Astrocyte (in vitro differentiated cells and primary cell): Measurements from ENCODE around the gene SEMA6A. TPM values are rescaled to one million over a fixed set of nuclear protein-coding genes. Genes with fewer than 3 reads are reported as not detected.
"Not testable (repeated sequence)": the region's sequence is repeated elsewhere in the genome, so short reads cannot be mapped to it uniquely, and the experiment has no call there.

Experiments
- DNase-seq: peaks from one replicate; pipeline ENCODE4 v3.0.0-alpha.2; 2010; ENCODE audit warnings: low read depth
- FAIRE-seq: peaks from 2 replicates; lab custom pipeline; 2011; peaks lifted over from hg19 to GRCh38; lab: Jason Lieb, UNC
- H2AFZ ChIP-seq: 2 replicates; pipeline ENCODE4 v1.6.0; 2012; ENCODE audit warnings: low read depth, low read length, inconsistent platforms
- H3K27ac ChIP-seq: 2 replicates; pipeline ENCODE4 v1.5.1; 2011; ENCODE audit warnings: low read depth, low read length, inconsistent platforms
- H3K27me3 ChIP-seq: 2 replicates; pipeline ENCODE4 v1.6.0; 2011; ENCODE audit warnings: low read length, inconsistent platforms; ENCODE audit not compliant: insufficient read depth
- H3K36me3 ChIP-seq: 2 replicates; pipeline ENCODE4 v1.5.1; 2011; ENCODE audit warnings: low read length, inconsistent platforms; ENCODE audit not compliant: insufficient read depth
- H3K4me1 ChIP-seq: 2 replicates; pipeline ENCODE4 v1.5.1; 2011; ENCODE audit warnings: low read length, inconsistent platforms; ENCODE audit not compliant: insufficient read depth
- H3K4me2 ChIP-seq: 2 replicates; pipeline ENCODE4 v1.6.0; 2012; ENCODE audit warnings: low read length, inconsistent platforms
- H3K4me3 ChIP-seq: 2 replicates; pipeline ENCODE4 v1.5.1; 2011; ENCODE audit warnings: low read depth, mild to moderate bottlenecking, low read length, inconsistent platforms; ENCODE audit not compliant: insufficient read depth
- H3K79me2 ChIP-seq: 2 replicates; pipeline ENCODE4 v1.6.0; 2012; ENCODE audit warnings: mild to moderate bottlenecking, low read length, inconsistent platforms; ENCODE audit not compliant: insufficient read depth
- H3K9ac ChIP-seq: 2 replicates; pipeline ENCODE4 v1.6.0; 2012; ENCODE audit warnings: mild to moderate bottlenecking, low read length, inconsistent platforms
- H3K9me3 ChIP-seq: 2 replicates; pipeline ENCODE4 v1.5.1; 2012; ENCODE audit warnings: low read depth, mild to moderate bottlenecking, low read length, inconsistent platforms; ENCODE audit not compliant: insufficient read depth
- H4K20me1 ChIP-seq: 2 replicates; pipeline ENCODE4 v1.6.0; 2012; ENCODE audit warnings: low read length, inconsistent platforms; ENCODE audit not compliant: insufficient read depth
- H3K27ac Mint-ChIP-seq: one replicate; pipeline ENCODE4 v1.8.0; 2021; ENCODE audit warnings: mild to moderate bottlenecking, mixed read lengths; ENCODE audit not compliant: unreplicated experiment
- H3K27me3 Mint-ChIP-seq: one replicate; pipeline ENCODE4 v1.8.0; 2021; ENCODE audit warnings: low read depth, mixed read lengths; ENCODE audit not compliant: unreplicated experiment
- H3K36me3 Mint-ChIP-seq: one replicate; pipeline ENCODE4 v1.8.0; 2021; ENCODE audit warnings: low read depth, mixed read lengths; ENCODE audit not compliant: unreplicated experiment
- H3K4me1 Mint-ChIP-seq: one replicate; pipeline ENCODE4 v1.8.0; 2021; ENCODE audit warnings: low read depth, mixed read lengths; ENCODE audit not compliant: unreplicated experiment
- H3K4me3 Mint-ChIP-seq: one replicate; pipeline ENCODE4 v1.8.0; 2021; ENCODE audit warnings: mild to moderate bottlenecking, moderate library complexity, mixed read lengths; ENCODE audit not compliant: unreplicated experiment
- H3K9me3 Mint-ChIP-seq: one replicate; pipeline ENCODE4 v1.8.0; 2021; ENCODE audit warnings: mild to moderate bottlenecking, mixed read lengths; ENCODE audit not compliant: unreplicated experiment
- EZH2 ChIP-seq: IDR thresholded peaks from 2 replicates; pipeline ENCODE4 v1.6.1; 2012; ENCODE audit warnings: mild to moderate bottlenecking, low read length, inconsistent platforms; ENCODE audit not compliant: insufficient read depth
- total RNA-seq: library from RNA; stranded (reverse); gene quantifications from 2 replicates; pipeline ENCODE4 v1.2.1, GENCODE V29; 2021
- TF ChIP-seq, protein P1 (sequence below): IDR thresholded peaks from 2 replicates; pipeline ENCODE4 v1.5.1; 2011; ENCODE audit warnings: low read depth, mild to moderate bottlenecking, inconsistent platforms, low read length, moderate library complexity; ENCODE audit not compliant: insufficient read depth

Gene SEMA6A
- total RNA-seq, 1 donor from 2014 or later: 34.2 TPM

- Mint-ChIP-seq H3K36me3 (peaks cover 3% of the 10 kb centered on the region), H3K4me3 (no peak overlapping the region), H3K4me1 (peaks cover 18% of the 10 kb centered on the region), H3K27ac (no peak overlapping the region), H3K27me3 (no peaks in the 10 kb centered on the region), H3K9me3 (peaks cover under 1% of the 10 kb centered on the region)
- no peaks in the 10 kb centered on the region for H3K4me1 ChIP-seq
- no peak overlapping the region for H2AFZ ChIP-seq
- H3K9me3 ChIP-seq: no peaks in the 10 kb centered on the region
- no peaks in the 10 kb centered on the region for H3K79me2 ChIP-seq
- H3K27me3 ChIP-seq: peaks cover 18% of the 10 kb centered on the region
- DNase-seq (no peak), FAIRE-seq (no peak)
- H3K27ac ChIP-seq: no peak overlapping the region
- H3K4me2 ChIP-seq: no peak overlapping the region
- TF ChIP-seq EZH2: no peak
- TF ChIP-seq, protein P1, sequence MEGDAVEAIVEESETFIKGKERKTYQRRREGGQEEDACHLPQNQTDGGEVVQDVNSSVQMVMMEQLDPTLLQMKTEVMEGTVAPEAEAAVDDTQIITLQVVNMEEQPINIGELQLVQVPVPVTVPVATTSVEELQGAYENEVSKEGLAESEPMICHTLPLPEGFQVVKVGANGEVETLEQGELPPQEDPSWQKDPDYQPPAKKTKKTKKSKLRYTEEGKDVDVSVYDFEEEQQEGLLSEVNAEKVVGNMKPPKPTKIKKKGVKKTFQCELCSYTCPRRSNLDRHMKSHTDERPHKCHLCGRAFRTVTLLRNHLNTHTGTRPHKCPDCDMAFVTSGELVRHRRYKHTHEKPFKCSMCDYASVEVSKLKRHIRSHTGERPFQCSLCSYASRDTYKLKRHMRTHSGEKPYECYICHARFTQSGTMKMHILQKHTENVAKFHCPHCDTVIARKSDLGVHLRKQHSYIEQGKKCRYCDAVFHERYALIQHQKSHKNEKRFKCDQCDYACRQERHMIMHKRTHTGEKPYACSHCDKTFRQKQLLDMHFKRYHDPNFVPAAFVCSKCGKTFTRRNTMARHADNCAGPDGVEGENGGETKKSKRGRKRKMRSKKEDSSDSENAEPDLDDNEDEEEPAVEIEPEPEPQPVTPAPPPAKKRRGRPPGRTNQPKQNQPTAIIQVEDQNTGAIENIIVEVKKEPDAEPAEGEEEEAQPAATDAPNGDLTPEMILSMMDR: no peak
- no peak overlapping the region for H3K9ac ChIP-seq
- H3K4me3 ChIP-seq: no peak overlapping the region
- H4K20me1 ChIP-seq: no peaks in the 10 kb centered on the region
- no peaks in the 10 kb centered on the region for H3K36me3 ChIP-seq
Observed at GRCh38 chr5:116524966-116525365, 49.7 kb downstream of the SEMA6A start.

GRCh38 chr5:116524051-116524904, 50.3 kb downstream of the SEMA6A start:
- Mint-ChIP-seq H3K36me3 (peaks cover 3% of the 10 kb centered on the region), H3K4me3 (no peak overlapping the region), H3K27me3 (no peaks in the 10 kb centered on the region), H3K4me1 (peaks cover 18% of the 10 kb centered on the region), H3K27ac (no peak overlapping the region), H3K9me3 (peaks cover 2% of the 10 kb centered on the region)
- Histone ChIP-seq H2AFZ (no peak overlapping the region), H3K36me3 (no peaks in the 10 kb centered on the region), H3K9ac (no peak overlapping the region), H3K27ac (no peak overlapping the region), H3K4me3 (no peak overlapping the region), H3K9me3 (no peaks in the 10 kb centered on the region), H3K4me1 (no peaks in the 10 kb centered on the region), H3K79me2 (no peaks in the 10 kb centered on the region), H3K4me2 (no peak overlapping the region), H4K20me1 (no peaks in the 10 kb centered on the region), H3K27me3 (peaks cover 18% of the 10 kb centered on the region)
- TF ChIP-seq, protein P1: no peak
- TF ChIP-seq EZH2: no peak
- DNase-seq: no peak
- no peak for FAIRE-seq

GRCh38 chr5:116523182-116523581, 51.4 kb downstream of the SEMA6A start:
- not testable (repeated sequence) for H3K4me3 Mint-ChIP-seq
- H3K4me1 Mint-ChIP-seq: peaks cover 19% of the 10 kb centered on the region

More at GRCh38 chr5:116523182-116523581, 51.4 kb downstream of the SEMA6A start:
- H3K36me3 Mint-ChIP-seq, H3K36me3 ChIP-seq, H3K27me3 Mint-ChIP-seq, H3K4me2 ChIP-seq, H3K79me2 ChIP-seq, H3K27ac ChIP-seq, H3K4me1 ChIP-seq, H3K9me3 ChIP-seq, H3K27ac Mint-ChIP-seq, DNase-seq, H4K20me1 ChIP-seq, H3K4me3 ChIP-seq, H2AFZ ChIP-seq, H3K9me3 Mint-ChIP-seq, FAIRE-seq, H3K9ac ChIP-seq: not testable (repeated sequence)
- H3K27me3 ChIP-seq: peaks cover 10% of the 10 kb centered on the region
